ENCODE data around the gene FAM13C.
"Not testable (repeated sequence)": the region's sequence is repeated elsewhere in the genome, so short reads cannot be mapped to it uniquely, and the experiment has no call there.

FAM13C gene

GRCh38 chr10:59362144-59362958 is at the start of gene FAM13C:
FAM13C (minus strand) TSS chr10:59362549; CDS start chr10:59362460, 89 bp downstream.
- no peak for DNase-seq

- DNase-seq = no peak
Measured at GRCh38 chr10:59405235-59405634, 42.9 kb upstream of the FAM13C start.

DNA sequence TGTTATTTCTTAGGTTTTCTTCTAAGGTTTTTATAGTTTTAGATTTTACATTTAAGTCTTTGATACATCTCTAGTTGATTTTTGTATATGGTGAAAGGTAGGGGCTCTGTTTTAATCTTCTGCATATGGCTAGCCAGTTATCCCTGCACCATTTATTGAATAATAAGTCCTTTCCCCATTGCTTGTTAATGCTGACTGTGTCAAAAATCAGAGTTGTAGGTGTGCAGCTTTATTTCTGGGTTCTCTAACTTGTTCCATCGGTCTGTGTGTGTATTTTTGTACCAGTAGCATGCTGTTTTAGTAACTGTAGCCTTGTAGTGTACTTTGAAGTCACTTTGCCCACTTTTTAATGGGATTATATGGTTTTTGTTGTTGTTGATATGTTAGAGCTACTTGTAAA is 37.9 kb upstream of the FAM13C start:
- no peak for DNase-seq

GRCh38 chr10:59399329-59399728 is 37.0 kb upstream of the FAM13C start:
- not testable (repeated sequence) for DNase-seq

- DNase-seq = no peak
Measured at GRCh38 chr10:59397961-59398360, 35.6 kb upstream of the FAM13C start.

- DNase-seq = no peak
Measured at GRCh38 chr10:59395984-59396383, 33.6 kb upstream of the FAM13C start.

DNA sequence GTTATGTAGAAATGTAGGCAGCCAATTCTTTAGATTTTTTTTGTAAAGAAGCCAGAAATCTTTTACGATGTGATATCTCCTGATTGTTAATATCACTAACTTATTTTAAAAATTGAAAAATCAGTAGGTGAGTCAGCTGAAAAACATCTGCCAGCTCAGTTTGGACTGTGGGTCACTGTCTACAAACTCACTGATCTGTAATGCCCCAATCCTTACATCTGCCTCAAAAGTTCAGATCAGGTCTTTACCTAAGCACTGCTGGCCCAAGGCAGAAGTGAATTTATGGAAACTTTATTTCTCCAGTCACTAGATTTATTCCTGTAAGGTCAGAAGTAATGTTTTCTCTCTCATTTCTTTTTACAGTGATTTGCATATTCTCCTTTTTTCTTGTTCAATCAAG is 31.0 kb upstream of the FAM13C start:
- DNase-seq = no peak

GRCh38 chr10:59391060-59391459 is 28.7 kb upstream of the FAM13C start:
- no peak for DNase-seq

DNA sequence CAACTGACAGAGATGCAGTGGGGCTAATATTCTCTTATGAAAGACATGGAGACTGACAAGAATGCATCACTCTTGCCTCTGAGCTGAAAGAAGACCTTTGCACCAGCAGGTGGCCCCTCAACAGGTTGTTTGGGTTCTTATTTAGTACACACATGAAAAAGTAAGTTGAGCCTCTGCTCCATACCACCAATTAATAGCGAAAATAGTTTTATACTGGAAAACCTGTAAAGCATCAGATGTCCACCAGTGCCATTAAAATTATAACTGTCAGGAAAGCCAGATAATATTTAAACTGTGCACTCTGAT is 26.3 kb upstream of the FAM13C start:
- no peak for DNase-seq

GRCh38 chr10:59387951-59388670 is 25.8 kb upstream of the FAM13C start:
- no peak for DNase-seq

DNA sequence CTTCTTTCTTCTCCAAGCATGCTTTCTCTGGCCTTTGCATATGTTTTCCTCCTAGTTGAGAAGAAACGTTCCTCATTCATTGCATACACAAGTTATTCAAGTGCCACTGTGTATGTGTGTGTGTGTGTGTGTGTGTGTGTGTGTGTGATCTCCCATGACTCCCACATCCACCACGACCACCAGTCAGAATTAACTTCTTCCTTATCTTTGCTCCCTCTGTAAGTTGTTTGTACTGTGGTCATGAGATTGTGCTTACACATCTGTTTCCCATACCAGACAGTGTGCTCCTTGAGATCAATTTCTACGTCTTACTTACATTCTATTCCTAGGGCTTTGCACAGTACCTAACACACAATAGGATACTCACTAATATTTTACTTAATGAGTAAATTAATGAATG is 22.4 kb upstream of the FAM13C start:
- no peak for DNase-seq

GRCh38 chr10:59383908-59384307 is 21.6 kb upstream of the FAM13C start:
- DNase-seq = no peak

DNA sequence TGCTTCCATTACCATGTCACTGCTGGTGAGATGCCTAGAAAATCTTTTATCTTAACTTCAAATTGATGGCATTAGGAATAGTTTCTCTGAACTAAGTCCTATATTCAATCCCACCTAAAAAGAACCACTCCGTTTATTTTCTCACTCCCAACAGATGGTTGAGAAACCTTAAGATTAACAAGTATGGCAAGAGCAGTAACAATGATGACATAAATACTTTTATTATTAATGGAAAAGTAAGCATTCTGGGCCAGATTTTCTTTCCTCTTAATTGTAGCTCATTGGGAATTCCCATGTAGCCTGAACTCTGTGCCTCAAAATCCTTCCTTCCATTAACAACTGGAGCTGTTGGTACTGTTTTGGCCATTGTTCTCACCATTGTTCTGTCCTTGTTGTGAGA is 21.1 kb upstream of the FAM13C start:
- DNase-seq = no peak

DNA sequence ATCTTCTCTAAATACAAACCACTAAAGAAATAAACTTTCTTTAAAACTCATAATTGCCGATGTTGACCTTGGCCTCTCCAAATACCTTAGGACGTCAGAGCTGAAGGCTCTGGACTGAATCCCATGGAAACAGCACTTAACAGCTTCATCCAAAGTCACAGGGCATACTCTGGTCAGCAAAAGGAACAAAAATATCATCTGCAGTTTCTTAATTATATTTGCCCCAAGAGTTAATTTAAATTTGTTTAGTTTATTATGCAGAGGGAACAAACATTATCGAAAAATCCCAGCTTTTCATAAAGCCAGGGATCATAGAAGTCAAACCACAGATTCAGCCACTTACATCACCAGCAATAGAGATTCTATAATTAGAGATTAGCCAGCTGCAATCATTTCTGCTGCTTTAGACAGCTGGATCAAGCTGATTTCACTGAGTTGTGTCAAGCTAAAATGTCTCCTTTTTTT is 20.5 kb upstream of the FAM13C start:
- DNase-seq = no peak

DNA sequence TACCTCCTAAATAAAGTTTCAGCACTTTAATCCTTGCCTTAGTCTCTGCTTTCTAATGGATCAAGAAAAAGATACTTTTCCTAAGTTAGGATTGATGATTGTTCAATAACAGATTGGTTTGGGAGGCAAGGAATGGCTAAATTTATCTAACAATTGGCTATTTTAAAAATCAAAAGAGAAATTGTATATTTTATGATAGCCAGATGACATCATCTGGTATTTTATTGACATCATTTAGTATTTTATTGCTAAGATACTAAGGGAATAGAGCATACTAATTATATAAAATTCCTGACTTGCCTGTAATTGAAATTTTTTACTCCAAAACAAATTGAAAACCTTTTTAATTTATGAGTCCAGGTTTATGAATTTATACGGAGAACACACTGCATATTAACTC is 19.3 kb upstream of the FAM13C start:
- no peak for DNase-seq

DNA sequence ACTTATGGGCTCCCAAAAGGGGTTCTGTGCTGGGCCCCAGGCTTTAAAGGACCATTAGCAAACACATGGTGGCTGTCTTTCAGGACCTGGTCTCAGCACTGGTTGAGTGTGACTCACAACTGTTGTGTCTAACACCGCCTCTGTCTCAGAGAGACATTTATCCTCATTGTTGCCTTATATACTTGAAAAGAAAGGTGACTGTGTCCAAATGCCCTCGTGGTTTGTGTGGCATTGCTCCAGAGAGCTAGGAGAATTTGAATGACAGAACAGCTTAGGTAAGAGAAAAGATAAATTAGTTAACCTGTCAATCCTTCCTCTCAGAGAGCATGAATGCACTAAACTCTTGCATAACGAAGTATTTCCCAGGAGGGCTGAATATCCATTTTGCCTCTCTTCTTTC is 14.5 kb upstream of the FAM13C start:
- DNase-seq = no peak

- no peak for DNase-seq
Measured at GRCh38 chr10:59375990-59376389, 13.6 kb upstream of the FAM13C start.

GRCh38 chr10:59374916-59375315 is 12.6 kb upstream of the FAM13C start:
- DNase-seq = no peak

- no peak for DNase-seq
Measured at GRCh38 chr10:59373071-59373470, 10.7 kb upstream of the FAM13C start.

DNA sequence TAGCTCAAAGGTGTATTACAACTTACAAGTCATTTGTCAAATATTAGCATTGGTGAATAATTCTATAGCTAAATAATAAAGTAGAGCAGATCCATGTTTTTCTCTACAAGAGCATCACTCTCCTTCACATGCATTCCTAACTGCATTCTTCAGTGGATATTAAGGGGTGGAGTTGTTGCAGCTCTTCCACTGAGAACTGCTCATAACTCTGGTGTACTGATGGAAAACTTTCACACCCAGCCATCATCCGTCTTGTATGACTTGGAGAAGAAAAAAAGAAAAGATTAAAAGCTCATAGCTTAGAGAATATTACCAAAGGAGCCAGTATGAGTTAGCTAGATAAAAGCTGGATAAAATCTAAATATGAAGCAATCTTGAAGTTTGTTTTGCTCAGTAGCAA is 10.2 kb upstream of the FAM13C start:
- no peak for DNase-seq

DNA sequence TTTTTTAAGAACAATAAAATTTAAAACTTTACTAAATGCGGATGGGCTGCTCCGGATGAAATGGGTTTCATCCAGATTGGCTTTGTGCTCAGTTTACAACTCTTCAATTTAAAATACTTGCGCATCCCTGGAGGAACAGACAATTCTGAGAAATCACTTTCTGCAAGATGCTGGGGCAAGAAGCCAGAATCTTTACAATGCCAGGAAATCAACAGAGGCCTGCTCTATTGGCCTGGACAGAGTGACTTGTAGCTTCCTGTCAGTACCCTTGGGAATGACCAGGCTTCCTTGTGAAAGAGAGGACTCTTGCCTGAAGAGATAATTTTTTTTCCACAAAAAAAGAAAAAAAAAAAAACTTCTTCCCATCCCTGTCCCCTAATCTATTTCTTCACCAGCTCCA is 3.9 kb upstream of the FAM13C start:
- DNase-seq = no peak

DNA sequence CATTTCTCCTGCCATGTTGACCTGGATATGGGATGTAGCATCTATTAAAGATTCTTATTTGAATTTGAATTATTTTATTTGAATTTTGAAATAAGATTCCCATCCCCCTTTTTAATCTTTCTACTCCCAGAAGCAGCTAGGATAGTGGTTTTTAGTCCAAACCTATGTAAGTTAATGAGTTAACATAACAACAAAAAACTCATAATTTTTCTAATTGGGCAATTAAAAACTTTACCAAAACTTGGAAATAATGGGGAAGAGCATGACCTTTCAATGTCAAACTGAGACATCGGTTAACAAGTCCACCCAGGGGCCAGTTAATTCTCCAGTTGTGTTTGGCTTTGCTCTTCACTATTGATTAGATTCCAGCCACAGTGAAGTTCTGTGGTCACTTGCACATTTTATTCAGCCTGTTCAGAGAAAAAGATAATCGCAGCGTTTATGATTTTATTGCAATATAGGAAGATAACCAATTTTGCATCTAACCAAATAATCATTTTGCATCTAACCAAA is 1.2 kb upstream of the FAM13C start:
- DNase-seq = no peak

GRCh38 chr10:59362959-59363381 is 621 bp upstream of the FAM13C start:
- DNase-seq = no peak

DNA sequence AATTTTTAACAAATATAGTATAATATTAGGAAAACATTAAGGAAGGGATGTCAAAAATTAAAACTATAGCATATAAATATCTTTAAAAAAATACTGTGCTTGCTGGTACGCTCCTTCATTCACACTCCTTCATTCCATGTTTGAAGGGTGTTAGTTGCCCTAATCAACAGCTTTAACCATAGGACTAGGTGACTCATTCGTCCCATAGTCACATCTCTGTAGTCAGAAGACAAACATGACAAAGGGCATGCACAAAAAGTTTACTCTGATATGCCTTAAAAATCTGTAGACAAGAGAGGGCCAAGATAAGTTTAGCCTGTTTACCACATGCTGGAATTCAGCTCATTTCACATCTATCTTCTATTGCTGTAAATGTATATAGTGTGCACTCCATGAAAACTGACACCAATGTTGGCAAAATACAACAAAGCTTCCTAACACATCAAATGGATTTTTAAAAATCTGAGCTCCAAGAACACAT is 646 bp downstream of the FAM13C start:
- no peak for DNase-seq

Measured in activated effector memory CD4-positive, alpha-beta T cell treated with anti-CD3 and anti-CD28 coated beads, Interleukin-2, amount 50 U/mL, for 16 hours (primary cell).